Fibroblast of skin of left biceps (primary cell): Measurements from ENCODE around the gene TMEM14A.
A peak's percentile ranks its signal among the peaks of the same experiment; 100 is the strongest.
"Not testable (repeated sequence)": the region's sequence is repeated elsewhere in the genome, so short reads cannot be mapped to it uniquely, and the experiment has no call there.

Source experiments
- DNase-seq, 2 experiments: peaks; one replicate each; pipeline ENCODE4 v3.0.0-alpha.2; 2013; ENCODE audit warnings: low read depth in 2 of 2

Gene TMEM14A

GRCh38 chr6:52657870-52658269 is 13.0 kb upstream of the TMEM14A start:
- DNase-seq, result no peak

- DNase-seq, result no peak
Observed at GRCh38 chr6:52661551-52661950, 9.4 kb upstream of the TMEM14A start.

- DNase-seq, result no peak
Observed at GRCh38 chr6:52662031-52662430, 8.9 kb upstream of the TMEM14A start.

DNA sequence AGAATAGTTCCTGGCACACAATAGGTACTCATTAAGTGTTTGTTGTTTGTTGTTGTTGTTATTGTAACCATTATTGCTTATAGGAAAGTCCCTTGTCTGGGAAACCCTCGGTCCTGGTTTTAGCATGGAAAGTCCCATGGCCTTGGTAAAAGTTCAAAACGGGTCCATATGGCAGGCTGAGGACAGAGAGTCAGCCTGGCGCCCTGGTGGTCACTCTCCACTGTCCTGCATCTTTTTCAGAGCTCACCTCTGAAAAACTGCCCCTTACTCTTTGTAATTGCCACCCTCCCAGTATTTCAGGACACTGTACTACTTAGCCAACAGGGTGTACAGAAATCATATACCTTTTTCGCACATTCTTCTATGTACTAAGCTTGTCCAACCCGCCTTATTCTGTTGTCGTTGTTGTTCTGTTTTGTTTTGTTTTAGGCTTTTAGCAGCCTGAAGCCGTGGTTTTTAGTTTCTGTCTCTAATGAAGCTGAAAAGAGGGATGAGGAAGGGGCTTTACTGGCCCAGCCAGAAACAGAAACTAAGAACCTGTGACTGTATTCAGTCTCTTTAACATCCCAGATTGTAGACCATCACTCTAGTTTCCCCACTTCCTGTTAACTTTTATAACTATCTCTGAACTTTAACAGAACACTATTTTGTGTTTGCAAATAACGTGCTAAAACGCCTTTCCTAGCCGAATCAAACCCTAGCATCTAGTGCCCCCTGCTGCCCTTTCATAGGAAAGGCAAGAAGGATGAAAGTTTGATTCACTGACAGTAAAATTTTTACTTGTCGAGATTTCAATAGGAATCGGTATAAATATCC is 7.6 kb upstream of the TMEM14A start:
- peak in 1 of 2 experiments; percentile 40 for DNase-seq

DNA sequence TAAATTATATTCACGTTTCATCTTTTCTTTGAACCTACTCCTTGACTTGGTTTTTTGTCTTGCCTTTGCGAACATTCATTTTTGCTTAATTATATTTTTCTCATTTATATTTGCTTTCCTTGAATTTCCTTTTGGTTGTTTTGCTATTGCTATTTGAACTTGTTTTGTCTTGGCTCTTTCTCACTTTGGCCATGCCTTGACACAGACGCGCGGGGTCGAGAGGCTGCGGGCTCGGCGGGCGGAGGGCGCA is 7.1 kb upstream of the TMEM14A start:
- DNase-seq, result no peak

DNA sequence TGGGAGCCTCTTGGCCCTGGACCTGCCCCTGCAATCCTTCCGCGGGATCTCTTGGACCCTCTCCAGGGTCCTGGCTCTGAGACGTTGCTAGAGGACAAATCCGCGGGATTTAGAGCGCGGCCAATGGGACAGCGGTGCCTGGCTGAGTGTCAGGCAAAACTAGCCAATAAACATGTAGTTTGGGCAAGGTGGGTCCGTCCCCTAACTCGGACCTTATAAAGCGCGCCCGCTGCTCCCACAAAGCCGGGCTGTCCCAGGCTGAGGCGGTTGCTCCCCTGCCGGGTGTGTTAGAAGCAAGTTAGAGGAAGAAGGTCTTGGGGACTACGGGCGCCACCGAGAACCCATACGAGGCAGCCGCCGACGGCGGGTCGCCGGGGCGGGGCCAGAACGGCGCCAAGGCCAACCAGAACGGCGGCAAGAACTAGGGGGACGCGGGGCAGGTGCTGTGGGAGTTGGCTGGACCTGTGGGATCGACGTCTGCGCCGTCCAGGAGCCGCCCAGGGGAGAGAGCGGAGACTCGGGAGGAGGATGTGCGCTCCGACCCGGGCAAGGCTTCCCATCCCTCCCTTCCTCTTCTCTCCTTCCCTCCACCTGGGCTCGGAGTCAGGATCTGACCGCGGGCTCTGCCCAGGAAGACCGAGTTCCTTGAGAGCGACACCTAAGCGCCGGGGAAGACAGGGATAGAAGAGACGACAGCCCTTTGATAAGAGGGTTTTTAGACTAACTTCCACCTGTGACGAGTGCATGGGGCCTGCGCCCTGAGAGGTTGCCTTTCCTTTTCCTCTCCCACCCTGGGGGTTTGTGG is 6.5 kb upstream of the TMEM14A start:
- DNase-seq, result peak; percentile 92 to 93

DNA sequence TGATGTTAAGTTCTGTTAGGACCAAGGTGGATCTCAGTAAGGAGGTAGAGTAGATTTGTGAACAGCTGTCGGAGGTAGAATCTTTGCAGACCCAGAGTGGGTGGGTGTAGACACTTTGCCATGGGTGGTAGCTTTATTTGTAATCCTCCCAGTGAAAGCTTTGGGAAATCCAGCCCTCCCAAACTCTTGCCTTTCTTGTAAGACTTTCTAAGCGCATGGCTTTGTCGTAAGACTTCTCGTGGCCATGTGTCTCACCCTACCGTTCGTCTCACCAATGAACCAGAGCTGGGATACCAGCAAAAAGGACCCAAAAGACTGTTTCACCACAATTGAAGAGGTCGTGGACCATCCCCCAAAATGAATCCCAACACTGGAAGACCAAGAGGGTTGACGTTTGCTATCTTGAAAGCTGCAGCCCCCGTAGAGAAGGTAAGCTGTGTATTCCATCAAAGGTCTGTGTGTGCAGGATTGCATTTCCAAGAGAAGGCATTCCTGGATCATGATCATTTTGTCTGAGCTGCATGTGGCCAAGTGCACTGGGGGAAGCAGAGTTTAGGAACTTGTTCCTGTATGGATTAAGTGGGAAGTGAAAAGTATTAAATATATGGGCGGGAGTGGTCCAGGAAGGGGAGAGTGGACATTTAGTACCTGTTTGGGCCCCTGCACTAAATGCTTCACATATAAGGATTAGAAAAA is 5.8 kb upstream of the TMEM14A start:
- DNase-seq, result no peak

GRCh38 chr6:52666071-52666470 is 4.8 kb upstream of the TMEM14A start:
- no peak for DNase-seq

- DNase-seq, result no peak
Observed at GRCh38 chr6:52666523-52666922, 4.4 kb upstream of the TMEM14A start.

- DNase-seq, result no peak
Observed at GRCh38 chr6:52667572-52667971, 3.3 kb upstream of the TMEM14A start.

DNA sequence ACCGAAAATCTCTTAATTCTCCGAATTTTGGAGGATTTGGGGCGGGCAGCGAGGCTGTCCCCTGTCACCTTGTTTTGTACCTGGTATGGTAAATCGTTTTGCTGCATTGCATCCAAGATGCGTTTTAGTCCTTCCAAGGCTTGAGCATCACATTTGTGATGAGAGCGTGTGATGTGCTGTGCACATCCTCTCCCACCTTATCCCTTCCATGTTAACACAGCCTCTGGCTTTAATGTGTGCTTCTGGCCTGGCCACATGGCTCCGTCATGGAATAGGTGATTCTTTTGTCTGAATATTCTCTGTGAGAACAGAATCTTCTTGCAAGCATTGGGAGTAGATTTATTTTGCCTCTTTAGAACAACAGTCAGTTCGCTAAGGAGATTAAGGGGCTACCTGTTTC is 763 bp downstream of the TMEM14A start:
- no peak for DNase-seq

GRCh38 chr6:52672412-52673025 is 1.6 kb downstream of the TMEM14A start:
- no peak for DNase-seq

DNA sequence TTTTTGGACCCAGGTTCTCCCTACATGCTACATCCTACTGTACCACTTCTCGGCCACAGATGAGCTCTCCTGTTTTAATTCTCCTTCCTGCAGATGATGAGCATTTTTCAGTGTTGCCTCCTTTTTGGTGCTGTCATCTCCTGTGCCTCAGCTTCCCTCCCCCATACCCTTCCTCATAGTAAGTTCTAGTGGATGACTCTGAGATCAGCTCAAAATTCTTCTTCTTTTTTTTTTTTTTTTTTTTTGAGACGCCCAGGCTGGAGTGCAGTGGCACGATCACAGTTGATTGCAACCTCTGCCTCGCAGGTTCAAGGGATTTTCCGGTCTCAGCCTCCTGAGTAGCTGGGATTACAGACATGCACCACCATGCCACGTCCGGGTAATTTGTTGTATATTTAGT is 3.8 kb downstream of the TMEM14A start:
- DNase-seq, result no peak

- DNase-seq, result no peak
Observed at GRCh38 chr6:52675372-52675771, 4.5 kb downstream of the TMEM14A start.

- not testable (repeated sequence) for DNase-seq
Observed at GRCh38 chr6:52676631-52677030, 5.7 kb downstream of the TMEM14A start.

DNA sequence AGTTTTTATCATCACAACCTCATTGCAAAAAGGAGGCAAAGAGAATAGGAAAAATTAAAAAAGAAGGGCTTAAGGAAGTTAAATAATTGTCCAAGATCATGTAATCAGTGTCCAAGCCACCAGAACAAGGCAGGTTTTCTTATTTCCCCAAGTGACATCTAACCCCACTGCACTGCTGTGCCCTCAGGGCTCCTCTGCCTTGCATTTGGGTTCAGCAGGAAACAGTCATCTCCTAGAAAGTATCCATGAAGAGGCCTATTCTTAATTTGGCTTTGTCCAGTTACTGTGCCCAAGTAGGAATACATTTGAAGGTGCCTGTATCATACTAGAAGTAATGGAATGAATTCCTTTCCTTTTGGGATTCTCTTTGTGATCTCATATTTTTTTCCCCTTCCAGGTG is 10.5 kb downstream of the TMEM14A start:
- no peak for DNase-seq

DNA sequence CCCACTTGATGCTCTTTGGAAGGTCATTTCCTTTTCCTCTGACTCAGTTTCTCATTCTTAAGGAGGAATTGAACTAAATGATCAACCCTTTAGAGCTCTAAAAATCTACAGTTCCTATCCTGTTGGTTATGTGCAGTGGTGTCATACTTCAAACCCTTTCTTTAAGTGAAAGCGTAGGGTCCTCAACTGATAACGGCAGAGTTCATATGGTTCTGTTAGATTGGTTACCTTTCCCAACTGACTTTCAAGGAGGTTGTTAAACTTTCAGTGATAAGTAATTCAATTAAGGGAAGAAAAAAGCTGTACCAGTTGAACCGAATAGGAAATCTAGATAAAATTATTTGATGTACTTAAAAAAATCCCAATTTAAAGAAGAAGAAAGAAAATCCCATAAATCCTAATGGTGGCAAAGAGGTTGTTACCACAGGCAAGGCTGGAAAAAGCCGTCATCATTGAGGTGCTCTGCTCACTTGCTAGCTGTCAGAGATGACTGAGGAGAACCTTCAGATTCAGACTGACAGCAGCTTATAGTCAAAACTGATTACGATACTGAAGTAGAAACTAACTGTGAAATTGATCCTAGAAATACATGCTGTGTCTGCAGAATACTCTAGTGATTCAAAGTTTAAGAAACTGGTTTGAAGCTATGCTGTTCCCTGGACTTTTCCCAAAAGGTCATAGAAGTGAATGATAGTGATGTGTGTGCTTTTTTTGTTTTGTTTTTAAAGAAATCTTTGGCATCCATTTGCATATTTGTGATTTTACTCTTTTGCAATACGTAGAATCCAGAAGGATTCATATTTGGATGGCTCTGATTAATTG is 16.2 kb downstream of the TMEM14A start:
- DNase-seq, result no peak

DNA sequence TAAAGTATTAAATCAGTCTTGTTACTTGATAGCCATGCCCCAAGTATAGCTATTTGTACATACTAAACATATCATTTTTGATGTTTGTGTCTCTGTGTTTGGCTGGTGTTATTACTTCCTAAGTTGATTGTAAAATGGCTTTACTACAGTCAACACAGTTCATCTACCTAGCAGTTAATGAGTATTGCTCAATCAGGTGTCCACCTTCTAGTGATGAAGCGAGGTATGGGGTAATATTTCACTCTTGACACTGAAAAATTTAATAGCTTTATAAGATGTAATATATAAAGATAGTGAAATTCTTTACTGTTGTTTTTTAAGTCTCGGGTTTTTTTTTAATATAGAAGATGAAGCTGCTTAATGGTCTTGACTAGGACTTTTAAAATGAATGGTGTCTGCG is 18.9 kb downstream of the TMEM14A start:
- no peak for DNase-seq

GRCh38 chr6:52691718-52692117 is 20.8 kb downstream of the TMEM14A start:
- DNase-seq, result no peak

DNA sequence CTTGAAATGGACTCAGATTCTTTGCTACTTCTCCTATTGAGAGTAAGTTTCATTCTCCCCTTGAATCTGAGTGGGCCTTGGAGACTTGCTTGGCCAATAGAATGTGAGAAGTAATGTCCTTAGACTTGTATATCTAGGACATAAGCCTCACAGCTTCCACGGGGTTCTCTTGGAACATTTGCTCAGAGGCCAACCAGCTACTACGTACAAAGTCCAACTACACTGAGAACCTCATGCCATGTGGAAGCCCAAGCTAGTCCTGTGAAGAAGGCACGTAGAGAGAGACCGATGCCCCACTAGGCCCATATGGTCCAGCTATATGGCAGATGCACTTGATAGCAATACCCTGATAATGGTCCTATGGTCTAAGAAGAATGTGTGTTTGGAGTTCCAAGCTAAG is 22.9 kb downstream of the TMEM14A start:
- no peak for DNase-seq

DNA sequence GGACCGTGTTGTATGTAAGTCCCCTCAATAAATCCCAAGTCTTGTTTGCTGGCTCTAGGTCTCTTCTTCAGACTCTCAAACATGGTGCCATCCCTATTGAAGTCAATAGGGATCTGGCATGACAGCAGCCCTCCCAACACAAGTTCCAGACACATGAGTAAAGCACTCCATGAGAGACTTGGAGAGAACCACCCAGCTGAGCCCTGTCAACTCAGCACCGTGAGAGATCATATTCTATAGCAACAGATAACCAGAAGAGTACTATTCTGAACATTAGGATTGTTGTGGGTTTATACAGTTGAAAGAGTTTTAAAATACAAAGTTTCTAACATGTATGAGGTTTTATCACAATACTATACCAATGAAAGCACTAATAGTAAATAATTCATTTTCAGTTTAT is 23.5 kb downstream of the TMEM14A start:
- no peak for DNase-seq

GRCh38 chr6:52696418-52696817 is 25.5 kb downstream of the TMEM14A start:
- DNase-seq, result no peak
